HG03097 (cell line): ENCODE results near the gene ASTN1.

Experiments
- ATAC-seq: cut with Tn5 transposase; IDR thresholded peaks from one replicate; pipeline ENCODE4 v1.9.1; 2021; ENCODE audit not compliant: unreplicated experiment, low FRiP score

The ASTN1 gene

GRCh38 chr1:176938375-176938774 lies 226.1 kb downstream of the ASTN1 start:
- ATAC-seq, result no peak

GRCh38 chr1:176934370-176934769 lies 230.1 kb downstream of the ASTN1 start:
- no peak for ATAC-seq

GRCh38 chr1:176932114-176933104 lies 232.1 kb downstream of the ASTN1 start:
- no peak for ATAC-seq

- no peak for ATAC-seq
Observed at GRCh38 chr1:176931526-176931925, 233.0 kb downstream of the ASTN1 start.

- no peak for ATAC-seq
Observed at GRCh38 chr1:176926330-176927086, 238.0 kb downstream of the ASTN1 start.

GRCh38 chr1:176925223-176925622 lies 239.3 kb downstream of the ASTN1 start:
- no peak for ATAC-seq

GRCh38 chr1:176923283-176923682 lies 241.2 kb downstream of the ASTN1 start:
- ATAC-seq, result no peak

- ATAC-seq, result no peak
Observed at GRCh38 chr1:176919386-176920378, 244.8 kb downstream of the ASTN1 start.

- no peak for ATAC-seq
Observed at GRCh38 chr1:176905648-176906047, 258.9 kb downstream of the ASTN1 start.

GRCh38 chr1:176904057-176904751 lies 260.3 kb downstream of the ASTN1 start:
- no peak for ATAC-seq

- ATAC-seq, result no peak
Observed at GRCh38 chr1:176903474-176903873, 261.0 kb downstream of the ASTN1 start.

GRCh38 chr1:176899321-176899720 lies 265.2 kb downstream of the ASTN1 start:
- no peak for ATAC-seq

GRCh38 chr1:176897350-176898236 lies 266.9 kb downstream of the ASTN1 start:
- ATAC-seq, result no peak

GRCh38 chr1:176896216-176896615 lies 268.3 kb downstream of the ASTN1 start:
- ATAC-seq, result no peak

GRCh38 chr1:176894450-176894849 lies 270.1 kb downstream of the ASTN1 start:
- ATAC-seq, result no peak

- ATAC-seq, result no peak
Observed at GRCh38 chr1:176893625-176894352, 270.7 kb downstream of the ASTN1 start.

- no peak for ATAC-seq
Observed at GRCh38 chr1:176888471-176889032, 276.0 kb downstream of the ASTN1 start.

- ATAC-seq, result no peak
Observed at GRCh38 chr1:176885751-176886150, 278.8 kb downstream of the ASTN1 start.
